CD14-positive monocyte (primary cell): ENCODE measurements around the gene TMEM35B. TPM values are rescaled to one million over a fixed set of nuclear protein-coding genes. Genes with fewer than 3 reads are reported as not detected.
"Not testable (repeated sequence)": the region's sequence is repeated elsewhere in the genome, so short reads cannot be mapped to it uniquely, and the experiment has no call there.

ENCODE experiments used
- DNase-seq, 3 donors: peaks; one replicate each; pipeline ENCODE4 v3.0.0-alpha.2; 2011 to 2022
- H2AFZ ChIP-seq: 2 replicates; pipeline ENCODE4 v1.6.0; 2012; ENCODE audit warnings: mild to moderate bottlenecking, low read depth, low read length, inconsistent platforms; ENCODE audit not compliant: insufficient read depth, poor library complexity, severe bottlenecking
- H3K27ac ChIP-seq, 2 donors: 1 replicate in 1 of 2; 2 replicates in 1 of 2; pipeline ENCODE4 v1.5.1; 2012 to 2013; ENCODE audit warnings: low read length in 2 of 2, control low read depth in 1 of 2, inconsistent platforms in 1 of 2, low read depth in 1 of 2, mild to moderate bottlenecking in 1 of 2
- H3K27me3 ChIP-seq, 2 donors: one replicate each; pipeline versions ENCODE4 v1.6.0 to v1.6.1; 2011 to 2013; ENCODE audit warnings: low read length in 2 of 2; ENCODE audit not compliant: control insufficient read depth in 2 of 2, insufficient read depth in 2 of 2
- H3K36me3 ChIP-seq, 2 donors: replicated peaks in 1 of 2; 1 replicate in 1 of 2; 2 replicates in 1 of 2; pipeline versions ENCODE4 v1.5.1 to v1.6.1; 2012 to 2013; ENCODE audit warnings: low read length in 2 of 2, control low read depth in 1 of 2, inconsistent platforms in 1 of 2, mild to moderate bottlenecking in 1 of 2; ENCODE audit not compliant: insufficient read depth in 2 of 2, control insufficient read depth in 1 of 2
- H3K4me1 ChIP-seq, 2 donors: 1 replicate in 1 of 2; 2 replicates in 1 of 2; pipeline versions ENCODE4 v1.5.1 to v1.6.1; 2012 to 2013; ENCODE audit warnings: low read length in 2 of 2, control low read depth in 1 of 2, inconsistent platforms in 1 of 2, mild to moderate bottlenecking in 1 of 2, moderate library complexity in 1 of 2; ENCODE audit not compliant: insufficient read depth in 2 of 2, control insufficient read depth in 1 of 2
- H3K4me2 ChIP-seq: replicated peaks from 2 replicates; pipeline ENCODE3; 2012; ENCODE audit warnings: low read length, moderate library complexity, mild to moderate bottlenecking; ENCODE audit not compliant: poor library complexity, severe bottlenecking; ENCODE audit errors: extremely low read depth
- H3K4me3 ChIP-seq, 3 experiments: fragments of 200-600 bp in 1 of 3; sonication (generic) in 1 of 3; replicated peaks in 1 of 3; 1 replicate in 2 of 3; 2 replicates in 1 of 3; pipeline ENCODE4 v1.5.1; 2011 to 2013; ENCODE audit warnings: low read length in 3 of 3, mild to moderate bottlenecking in 3 of 3, control low read depth in 2 of 3, low read depth in 2 of 3, inconsistent platforms in 1 of 3, moderate library complexity in 1 of 3
- H3K79me2 ChIP-seq: 2 replicates; pipeline ENCODE4 v1.6.0; 2012; ENCODE audit warnings: mild to moderate bottlenecking, control low read depth, inconsistent platforms, low read length, moderate library complexity; ENCODE audit not compliant: insufficient read depth
- H3K9ac ChIP-seq: 2 replicates; pipeline ENCODE4 v1.6.0; 2017; ENCODE audit warnings: low read length, mild to moderate bottlenecking; ENCODE audit not compliant: insufficient read depth, poor library complexity, severe bottlenecking
- H3K9me3 ChIP-seq, 2 donors: replicated peaks in 1 of 2; 1 replicate in 1 of 2; 2 replicates in 1 of 2; pipeline versions ENCODE4 v1.5.1 to v1.6.1; 2012 to 2013; ENCODE audit warnings: low read length in 2 of 2, control low read depth in 1 of 2; ENCODE audit not compliant: control insufficient read depth in 1 of 2, insufficient read depth in 1 of 2
- H4K20me1 ChIP-seq: 2 replicates; pipeline ENCODE4 v1.6.0; 2012; ENCODE audit warnings: mild to moderate bottlenecking, low read length, control low read depth, moderate library complexity; ENCODE audit not compliant: insufficient read depth
- H3K27ac Mint-ChIP-seq, 7 donors: one replicate each; pipeline ENCODE4 v1.8.0; 2020; ENCODE audit warnings: mild to moderate bottlenecking in 7 of 7, mixed read lengths in 7 of 7, moderate library complexity in 6 of 7, inconsistent platforms in 2 of 7
- H3K27me3 Mint-ChIP-seq, 3 donors: one replicate each; pipeline ENCODE4 v1.8.0; 2021 to 2022; ENCODE audit warnings: low read depth in 3 of 3, mild to moderate bottlenecking in 3 of 3, mixed read lengths in 3 of 3, moderate library complexity in 3 of 3, inconsistent platforms in 1 of 3
- H3K36me3 Mint-ChIP-seq, 2 donors: one replicate each; pipeline ENCODE4 v1.8.0; 2020; ENCODE audit warnings: mixed read lengths in 2 of 2, inconsistent platforms in 1 of 2, mild to moderate bottlenecking in 1 of 2
- H3K4me1 Mint-ChIP-seq: one replicate; pipeline ENCODE4 v1.8.0; 2020; ENCODE audit warnings: mild to moderate bottlenecking, mixed read lengths
- H3K4me3 Mint-ChIP-seq, 2 donors: one replicate each; pipeline ENCODE4 v1.8.0; 2020; ENCODE audit warnings: mild to moderate bottlenecking in 2 of 2, mixed read lengths in 2 of 2, moderate library complexity in 1 of 2
- H3K9me3 Mint-ChIP-seq, 7 donors: one replicate each; pipeline ENCODE4 v1.8.0; 2020 to 2022; ENCODE audit warnings: mixed read lengths in 7 of 7, mild to moderate bottlenecking in 6 of 7, moderate library complexity in 6 of 7, inconsistent platforms in 2 of 7
- WGBS: methylation state at CpG from one replicate; pipeline ENCODE4 v1.1.5; 2013; ENCODE audit warnings: missing lambda C conversion rate; ENCODE audit not compliant: insufficient coverage; 5-methylcytosine and 5-hydroxymethylcytosine counted together
- intact Hi-C, 2 donors: fragments of 100-400 bp; cut with micrococcal nuclease; formaldehyde crosslinking; loops; one replicate each; pipeline versions ENCODE4 v1.15.0 to v1.15.1; 2023
- polyA plus RNA-seq, 3 donors: library from polyadenylated mRNA; depleted of rRNA in 1 of 3; unstranded in 2 of 3; stranded (reverse) in 1 of 3; fragments of 300-500 nt in 2 of 3; fragments of >200 nt in 1 of 3; fragmentation: Illumina TruSeq in 2 of 3; gene quantifications; 1 replicate in 2 of 3; 2 replicates in 1 of 3; pipeline ENCODE4 v1.2.3, GENCODE V29; 2012 to 2021
- TF ChIP-seq, protein P1 (sequence below): fragments of 200-600 bp; IDR thresholded peaks from one replicate; pipeline ENCODE4 v1.8.0; 2022; ENCODE audit warnings: antibody characterized with exemption, mild to moderate bottlenecking

TMEM35B gene
- polyA plus RNA-seq, 3 donors, result 33.6 to 128 (median 102) TPM

DNA sequence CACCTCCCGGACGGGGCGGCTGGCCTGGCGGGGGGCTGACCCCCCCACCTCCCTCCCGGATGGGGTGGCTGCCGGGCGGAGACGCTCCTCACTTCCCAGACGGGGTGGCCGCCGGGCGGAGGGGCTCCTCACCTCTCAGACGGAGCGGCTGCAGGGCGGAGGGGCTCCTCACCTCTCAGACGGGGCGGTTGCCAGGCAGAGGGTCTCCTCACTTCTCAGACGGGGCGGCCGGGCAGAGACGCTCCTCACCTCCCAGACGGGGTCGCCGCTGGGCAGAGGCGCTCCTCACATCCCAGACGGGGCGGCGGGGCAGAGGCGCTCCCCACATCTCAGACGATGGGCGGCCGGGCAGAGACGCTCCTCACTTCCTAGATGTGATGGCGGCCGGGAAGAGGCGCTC, 17.5 kb downstream of the TMEM35B start:
- H4K20me1 ChIP-seq, H3K27me3 ChIP-seq, H3K4me2 ChIP-seq, H3K4me1 ChIP-seq, DNase-seq, H3K4me1 Mint-ChIP-seq, H3K27ac ChIP-seq, H3K36me3 ChIP-seq, H3K27ac Mint-ChIP-seq, H3K36me3 Mint-ChIP-seq, H3K79me2 ChIP-seq, H2AFZ ChIP-seq, H3K4me3 ChIP-seq, H3K4me3 Mint-ChIP-seq, intact Hi-C loops, H3K9ac ChIP-seq, H3K9me3 ChIP-seq: not testable (repeated sequence)
- Mint-ChIP-seq H3K27me3 (peaks cover 6 to 10% (median 6%) of the 10 kb centered on the region in 3 donors), H3K9me3 (peaks cover 0 to 18% (median 9%) of the 10 kb centered on the region in 7 donors)
- whole genome bisulfite sequencing, result no CpG with 5 or more reads among the region's 36 CpGs

DNA sequence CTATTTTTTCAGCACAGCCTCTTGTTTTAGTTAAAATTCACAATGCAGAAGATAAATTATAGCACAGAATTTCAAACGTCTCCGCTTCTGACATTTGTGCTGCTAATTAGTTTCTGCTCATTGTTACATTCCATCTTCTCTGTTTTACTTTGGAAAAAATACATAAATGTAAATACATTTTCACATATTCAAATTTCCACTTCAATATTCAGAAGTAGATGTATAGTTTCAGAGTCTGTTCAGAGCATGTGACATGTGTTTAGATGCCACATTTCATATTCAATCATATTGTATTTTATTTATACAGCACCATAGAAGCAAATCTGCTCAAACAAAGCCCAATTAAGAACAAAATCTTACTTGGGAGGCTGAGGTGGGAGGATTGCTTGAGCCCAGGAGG, 19.6 kb downstream of the TMEM35B start:
- Histone ChIP-seq H3K27me3 (peaks cover 2% of the 10 kb centered on the region in 2 donors), H3K79me2 (no peaks in the 10 kb centered on the region), H3K27ac (no peak overlapping the region), H3K4me1 (no peaks in the 10 kb centered on the region), H3K4me2 (no peak overlapping the region), H3K4me3 (no peak overlapping the region), H3K9ac (no peak overlapping the region), H3K9me3 (peaks cover 4% of the 10 kb centered on the region in 2 donors), H3K36me3 (no peaks in the 10 kb centered on the region), H2AFZ (no peak overlapping the region), H4K20me1 (no peaks in the 10 kb centered on the region)
- WGBS, result no CpG with 5 or more reads among the region's 2 CpGs
- TF ChIP-seq, protein P1, sequence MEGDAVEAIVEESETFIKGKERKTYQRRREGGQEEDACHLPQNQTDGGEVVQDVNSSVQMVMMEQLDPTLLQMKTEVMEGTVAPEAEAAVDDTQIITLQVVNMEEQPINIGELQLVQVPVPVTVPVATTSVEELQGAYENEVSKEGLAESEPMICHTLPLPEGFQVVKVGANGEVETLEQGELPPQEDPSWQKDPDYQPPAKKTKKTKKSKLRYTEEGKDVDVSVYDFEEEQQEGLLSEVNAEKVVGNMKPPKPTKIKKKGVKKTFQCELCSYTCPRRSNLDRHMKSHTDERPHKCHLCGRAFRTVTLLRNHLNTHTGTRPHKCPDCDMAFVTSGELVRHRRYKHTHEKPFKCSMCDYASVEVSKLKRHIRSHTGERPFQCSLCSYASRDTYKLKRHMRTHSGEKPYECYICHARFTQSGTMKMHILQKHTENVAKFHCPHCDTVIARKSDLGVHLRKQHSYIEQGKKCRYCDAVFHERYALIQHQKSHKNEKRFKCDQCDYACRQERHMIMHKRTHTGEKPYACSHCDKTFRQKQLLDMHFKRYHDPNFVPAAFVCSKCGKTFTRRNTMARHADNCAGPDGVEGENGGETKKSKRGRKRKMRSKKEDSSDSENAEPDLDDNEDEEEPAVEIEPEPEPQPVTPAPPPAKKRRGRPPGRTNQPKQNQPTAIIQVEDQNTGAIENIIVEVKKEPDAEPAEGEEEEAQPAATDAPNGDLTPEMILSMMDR, result no peak
- Mint-ChIP-seq H3K36me3 (no peaks in the 10 kb centered on the region), H3K4me1 (no peaks in the 10 kb centered on the region), H3K27me3 (peaks cover 2 to 7% (median 7%) of the 10 kb centered on the region in 3 donors), H3K9me3 (peaks cover 0 to 18% (median 8%) of the 10 kb centered on the region in 7 donors), H3K27ac (no peak overlapping the region), H3K4me3 (no peak overlapping the region)
- DNase-seq, result no peak
- intact Hi-C loops, result no loop called here
